Measurements from ENCODE around the gene FOXA2.

The FOXA2 gene

DNA sequence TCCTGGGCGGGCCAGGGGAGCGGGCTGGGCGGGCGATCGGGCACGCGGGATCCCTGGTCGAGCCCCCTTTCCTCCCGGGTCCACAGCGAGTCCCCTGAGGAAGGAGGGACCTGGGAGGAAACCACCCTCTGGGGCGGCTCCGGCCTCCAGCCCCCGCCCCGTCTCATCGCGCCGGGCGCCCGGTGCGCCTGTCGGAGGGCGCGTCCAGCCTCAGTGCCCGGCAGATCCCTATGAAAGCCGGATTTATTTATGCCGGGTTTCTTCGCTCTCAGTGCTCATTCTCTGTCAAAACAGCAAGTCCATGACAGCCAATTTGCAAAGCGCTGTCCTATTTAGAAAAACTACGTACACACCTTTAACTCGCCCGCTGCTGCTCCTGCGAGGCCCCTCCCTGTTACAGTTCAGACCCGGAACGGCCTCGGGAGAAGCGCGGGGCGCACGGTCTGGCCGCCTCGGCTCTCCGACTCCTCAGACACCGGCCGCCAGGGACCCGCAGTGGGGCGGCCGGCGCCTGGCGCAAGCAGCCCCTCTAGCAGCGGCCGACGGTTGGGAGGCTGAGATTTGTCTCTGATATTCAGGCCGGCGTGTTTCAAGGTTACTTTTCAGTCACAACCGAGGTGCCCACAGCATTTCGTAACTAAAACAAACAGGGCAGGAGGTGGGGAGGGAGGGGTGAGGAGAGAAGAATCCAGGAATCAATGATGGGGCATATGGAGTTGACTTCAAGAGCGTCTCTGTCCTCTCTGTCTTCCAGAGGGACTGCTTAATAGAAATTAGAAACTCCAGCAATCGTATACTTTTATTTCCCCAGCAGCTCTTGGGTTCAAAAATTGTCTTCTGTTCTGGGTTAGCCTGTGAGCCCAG is 782 bp upstream of the FOXA2 start:
- WGBS, 2 experiments (ENCODE audit: insufficient coverage in 2 of 2), result 1% methylated on average over 39 to 42 of the region's 58 CpGs
- Histone ChIP-seq H3K36me3 (ENCODE audit: control insufficient read depth, insufficient read depth, low read length) (no peaks in the 10 kb centered on the region), H3K4me1 (ENCODE audit: control insufficient read depth, insufficient read depth, low read length, poor library complexity, severe bottlenecking) (no peaks in the 10 kb centered on the region), H3K4me3 (ENCODE audit: extremely low read depth, insufficient read depth, low read length, poor library complexity, severe bottlenecking) (no peak overlapping the region), H3K9me3 (ENCODE audit: control insufficient read depth, low read length) (no peaks in the 10 kb centered on the region), H3K27ac (ENCODE audit: low read depth, low read length, severe bottlenecking) (no peak overlapping the region)

GRCh38 chr20:22583773-22584521 is 425 bp downstream of the FOXA2 start:
- Histone ChIP-seq H3K9me3 (ENCODE audit: control insufficient read depth, low read length) (no peaks in the 10 kb centered on the region), H3K4me3 (ENCODE audit: extremely low read depth, insufficient read depth, low read length, poor library complexity, severe bottlenecking) (no peak overlapping the region), H3K36me3 (ENCODE audit: control insufficient read depth, insufficient read depth, low read length) (no peaks in the 10 kb centered on the region), H3K4me1 (ENCODE audit: control insufficient read depth, insufficient read depth, low read length, poor library complexity, severe bottlenecking) (no peaks in the 10 kb centered on the region), H3K27ac (ENCODE audit: low read depth, low read length, severe bottlenecking) (no peak overlapping the region)
- 0% methylated on average over 8 to 14 of the region's 41 CpGs for WGBS, 2 experiments (ENCODE audit: insufficient coverage in 2 of 2)

DNA sequence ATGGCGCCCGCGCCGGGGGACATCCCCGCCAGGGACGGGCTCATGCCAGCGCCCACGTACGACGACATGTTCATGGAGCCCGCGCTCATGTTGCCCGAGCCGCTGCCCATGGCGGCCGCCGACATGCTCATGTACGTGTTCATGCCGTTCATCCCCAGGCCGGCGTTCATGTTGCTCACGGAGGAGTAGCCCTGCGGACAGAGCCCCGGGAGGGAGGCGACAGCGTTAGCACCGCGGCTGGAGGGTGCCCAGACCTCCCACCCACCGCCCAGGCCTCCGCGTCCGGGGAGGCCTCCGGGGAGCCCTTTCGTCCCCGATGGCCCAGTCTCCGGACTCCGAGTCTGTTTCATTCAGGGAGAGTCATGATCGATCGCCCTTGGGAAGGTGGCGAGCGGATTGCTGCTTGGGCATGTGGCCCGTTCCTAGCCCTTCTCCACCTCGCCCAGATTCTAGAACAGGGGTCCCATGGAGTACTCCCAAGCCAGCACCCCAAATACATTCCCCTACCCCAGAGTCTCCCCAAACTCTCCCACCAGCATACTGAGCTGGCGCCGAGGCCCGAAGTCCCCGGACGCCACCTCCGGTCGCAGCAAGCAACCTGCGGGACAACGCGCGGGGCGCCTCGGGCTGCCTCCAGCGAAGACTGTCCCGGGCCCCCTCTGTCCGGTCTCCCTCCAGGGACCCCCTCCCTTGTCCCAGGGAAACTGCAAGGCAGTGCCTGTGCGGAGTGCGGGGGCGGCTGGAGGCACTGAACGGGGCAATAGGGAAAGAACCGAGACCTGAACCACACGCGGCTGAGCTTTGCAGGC is 1.2 kb downstream of the FOXA2 start:
- no peaks in the 10 kb centered on the region for H3K9me3 ChIP-seq (ENCODE audit: control insufficient read depth, low read length)
- H3K4me3 ChIP-seq (ENCODE audit: extremely low read depth, insufficient read depth, low read length, poor library complexity, severe bottlenecking), result peak overlapping the region; percentile 8
- WGBS, 2 experiments (ENCODE audit: insufficient coverage in 2 of 2), result 0 to 1% methylated on average over 35 to 47 of the region's 66 CpGs
- H3K4me1 ChIP-seq (ENCODE audit: control insufficient read depth, insufficient read depth, low read length, poor library complexity, severe bottlenecking), result peaks cover 3% of the 10 kb centered on the region
- H3K27ac ChIP-seq (ENCODE audit: low read depth, low read length, severe bottlenecking), result no peak overlapping the region
- no peaks in the 10 kb centered on the region for H3K36me3 ChIP-seq (ENCODE audit: control insufficient read depth, insufficient read depth, low read length)

DNA sequence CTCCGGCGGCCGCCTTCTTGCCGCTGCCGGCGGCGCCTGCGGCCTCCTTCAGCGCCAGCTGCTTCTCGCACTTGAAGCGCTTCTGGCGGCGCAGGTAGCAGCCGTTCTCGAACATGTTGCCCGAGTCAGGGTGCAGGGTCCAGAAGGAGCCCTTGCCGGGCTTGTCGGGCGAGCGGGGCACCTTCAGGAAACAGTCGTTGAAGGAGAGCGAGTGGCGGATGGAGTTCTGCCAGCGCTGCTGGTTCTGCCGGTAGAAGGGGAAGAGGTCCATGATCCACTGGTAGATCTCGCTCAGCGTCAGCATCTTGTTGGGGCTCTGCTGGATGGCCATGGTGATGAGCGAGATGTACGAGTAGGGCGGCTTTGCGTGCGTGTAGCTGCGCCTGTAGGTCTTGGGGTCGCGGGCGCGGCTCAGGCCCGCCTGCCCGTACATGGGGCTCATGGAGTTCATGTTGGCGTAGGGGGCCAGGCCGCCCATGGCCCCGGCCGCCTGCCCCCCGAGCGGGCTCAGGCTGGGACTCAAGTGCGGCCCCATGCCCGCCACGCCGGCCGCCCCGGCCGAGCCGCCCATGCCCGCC is 1.9 kb downstream of the FOXA2 start:
- peak overlapping the region; percentile 2 for H3K4me3 ChIP-seq (ENCODE audit: extremely low read depth, insufficient read depth, low read length, poor library complexity, severe bottlenecking)
- no peak overlapping the region for H3K27ac ChIP-seq (ENCODE audit: low read depth, low read length, severe bottlenecking)
- 2% methylated on average over 35 to 40 of the region's 54 CpGs for WGBS, 2 experiments (ENCODE audit: insufficient coverage in 2 of 2)
- peaks cover 10% of the 10 kb centered on the region for H3K4me1 ChIP-seq (ENCODE audit: control insufficient read depth, insufficient read depth, low read length, poor library complexity, severe bottlenecking)
- H3K9me3 ChIP-seq (ENCODE audit: control insufficient read depth, low read length), result no peaks in the 10 kb centered on the region
- H3K36me3 ChIP-seq (ENCODE audit: control insufficient read depth, insufficient read depth, low read length), result no peaks in the 10 kb centered on the region

DNA sequence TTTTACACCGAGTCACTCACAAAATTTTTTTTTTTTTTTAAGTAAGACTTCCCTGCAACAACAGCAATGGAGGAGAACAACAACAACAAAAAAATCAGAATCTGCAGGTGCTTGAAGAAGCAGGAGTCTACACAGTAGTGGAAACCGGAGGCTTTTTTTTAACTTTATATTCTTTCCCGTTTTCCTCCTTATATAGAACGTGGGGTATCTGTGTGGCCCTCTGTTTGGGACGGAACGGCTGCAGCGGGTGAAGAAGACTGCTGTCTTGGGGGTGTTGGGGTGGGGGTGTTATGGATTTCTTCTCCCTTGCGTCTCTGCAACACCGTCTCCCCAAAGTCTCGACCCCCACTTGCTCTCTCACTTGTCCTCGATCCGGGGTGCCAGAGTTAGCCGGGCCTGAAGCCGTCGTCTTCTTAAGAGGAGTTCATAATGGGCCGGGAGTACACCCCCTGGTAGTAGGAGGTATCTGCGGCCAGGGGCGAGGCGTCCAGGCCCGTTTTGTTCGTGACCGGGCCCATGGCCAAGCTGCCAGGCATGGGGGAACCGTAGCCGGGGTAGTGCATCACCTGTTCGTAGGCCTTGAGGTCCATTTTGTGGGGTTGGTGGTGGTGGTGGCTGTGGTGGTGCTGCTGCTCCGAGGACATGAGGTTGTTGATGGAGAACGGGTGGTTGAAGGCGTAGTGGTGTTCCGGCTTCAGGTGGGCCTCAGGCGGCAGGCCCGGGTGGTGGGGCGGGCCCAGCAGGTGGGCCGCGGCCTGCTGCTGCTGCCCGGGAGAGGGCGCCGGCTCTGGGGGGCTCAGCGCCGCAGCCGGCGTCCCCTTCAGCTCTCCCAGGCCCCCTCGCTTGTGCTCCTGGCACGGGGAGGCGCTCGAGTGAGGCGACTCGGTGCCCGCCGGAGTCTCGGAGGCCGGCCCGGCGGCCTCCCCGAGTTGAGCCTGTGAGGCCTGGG is 2.7 kb downstream of the FOXA2 start:
- H3K36me3 ChIP-seq (ENCODE audit: control insufficient read depth, insufficient read depth, low read length), result no peaks in the 10 kb centered on the region
- H3K9me3 ChIP-seq (ENCODE audit: control insufficient read depth, low read length), result no peaks in the 10 kb centered on the region
- peak overlapping the region; percentile 2 for H3K4me3 ChIP-seq (ENCODE audit: extremely low read depth, insufficient read depth, low read length, poor library complexity, severe bottlenecking)
- H3K4me1 ChIP-seq (ENCODE audit: control insufficient read depth, insufficient read depth, low read length, poor library complexity, severe bottlenecking), result peaks cover 18% of the 10 kb centered on the region
- 3% methylated on average over 29 to 38 of the region's 54 CpGs for WGBS, 2 experiments (ENCODE audit: insufficient coverage in 2 of 2)
- H3K27ac ChIP-seq (ENCODE audit: low read depth, low read length, severe bottlenecking), result no peak overlapping the region

GRCh38 chr20:22579711-22580697 is 4.4 kb downstream of the FOXA2 start:
- Histone ChIP-seq H3K9me3 (ENCODE audit: control insufficient read depth, low read length) (no peaks in the 10 kb centered on the region), H3K4me1 (ENCODE audit: control insufficient read depth, insufficient read depth, low read length, poor library complexity, severe bottlenecking) (peaks cover 34% of the 10 kb centered on the region), H3K4me3 (ENCODE audit: extremely low read depth, insufficient read depth, low read length, poor library complexity, severe bottlenecking) (no peak overlapping the region), H3K27ac (ENCODE audit: low read depth, low read length, severe bottlenecking) (no peak overlapping the region), H3K36me3 (ENCODE audit: control insufficient read depth, insufficient read depth, low read length) (no peaks in the 10 kb centered on the region)
- WGBS, 2 experiments (ENCODE audit: insufficient coverage in 2 of 2), result 2 to 4% methylated on average over 9 to 12 of the region's 18 CpGs

GRCh38 chr20:22579119-22579427 is 5.3 kb downstream of the FOXA2 start:
- Histone ChIP-seq H3K36me3 (ENCODE audit: control insufficient read depth, insufficient read depth, low read length) (no peaks in the 10 kb centered on the region), H3K9me3 (ENCODE audit: control insufficient read depth, low read length) (no peaks in the 10 kb centered on the region), H3K4me1 (ENCODE audit: control insufficient read depth, insufficient read depth, low read length, poor library complexity, severe bottlenecking) (peaks cover 39% of the 10 kb centered on the region), H3K27ac (ENCODE audit: low read depth, low read length, severe bottlenecking) (no peak overlapping the region), H3K4me3 (ENCODE audit: extremely low read depth, insufficient read depth, low read length, poor library complexity, severe bottlenecking) (no peak overlapping the region)
- 0 to 1% methylated on average over 8 to 16 of the region's 21 CpGs for WGBS, 2 experiments (ENCODE audit: insufficient coverage in 2 of 2)

- Histone ChIP-seq H3K4me1 (ENCODE audit: control insufficient read depth, insufficient read depth, low read length, poor library complexity, severe bottlenecking) (peaks cover 39% of the 10 kb centered on the region), H3K27ac (ENCODE audit: low read depth, low read length, severe bottlenecking) (no peak overlapping the region), H3K36me3 (ENCODE audit: control insufficient read depth, insufficient read depth, low read length) (no peaks in the 10 kb centered on the region), H3K9me3 (ENCODE audit: control insufficient read depth, low read length) (no peaks in the 10 kb centered on the region), H3K4me3 (ENCODE audit: extremely low read depth, insufficient read depth, low read length, poor library complexity, severe bottlenecking) (no peak overlapping the region)
- WGBS, 2 experiments (ENCODE audit: insufficient coverage in 2 of 2), result 0 to 1% methylated on average over 41 to 47 of the region's 56 CpGs
These were observed 5.9 kb downstream of the FOXA2 start for GRCh38 chr20:22578221-22579118.
